ENCODE results near the gene SLC4A3. TPM values are rescaled to one million over a fixed set of nuclear protein-coding genes. Genes with fewer than 3 reads are reported as not detected.

Gene SLC4A3
- total RNA-seq, 1 experiment from 2014 or later: 11.6 TPM

DNA sequence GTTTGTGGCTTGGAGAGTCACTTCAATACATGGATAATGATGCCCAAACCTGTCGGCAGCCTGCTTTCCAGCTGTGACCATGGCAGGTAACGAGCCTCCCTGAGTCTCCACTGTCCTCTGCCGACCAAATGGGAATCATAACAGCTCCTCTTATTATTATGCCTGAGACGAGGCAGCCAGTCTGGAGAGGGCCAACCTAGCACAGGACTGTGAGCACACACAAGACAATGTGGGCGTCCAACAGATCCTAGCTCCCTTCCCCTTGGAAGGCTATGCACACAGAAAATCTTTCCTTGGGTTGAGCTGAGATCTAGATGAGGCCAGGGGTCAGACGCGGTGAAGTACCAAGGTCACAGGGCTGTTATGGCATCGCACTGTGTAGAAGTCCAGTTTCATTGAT, 890 bp upstream of the SLC4A3 start:
- Histone ChIP-seq H2AFZ (ENCODE audit: low read length) (no peak overlapping the region), H3K27me3 (ENCODE audit: low read length) (no peaks in the 10 kb centered on the region), H3K79me2 (ENCODE audit: low read length) (peaks cover 7% of the 10 kb centered on the region), H3K9me3 (ENCODE audit: low read length) (no peaks in the 10 kb centered on the region), H3K9ac (ENCODE audit: low read length) (no peak overlapping the region), H3K9me2 (replicated peaks; ENCODE audit: low read length) (no peaks in the 10 kb centered on the region), H3F3A (ENCODE audit: low read length, unreplicated experiment) (no peaks in the 10 kb centered on the region), H3K4me2 (ENCODE audit: low read length) (no peak overlapping the region), H4K20me1 (ENCODE audit: low read length) (no peaks in the 10 kb centered on the region), H3K36me3 (ENCODE audit: low read depth, low read length) (no peaks in the 10 kb centered on the region), H3K4me3 (ENCODE audit: low read length) (no peak overlapping the region), H3K4me1 (ENCODE audit: insufficient read depth, low read length) (peaks cover 5% of the 10 kb centered on the region; the same call in 1 of the 2 replicates), H3K27ac (ENCODE audit: low read length) (no peak overlapping the region)
- BruUV-seq (replicated peaks): TSS peak; percentile 62
- POLR2A ChIA-PET (ENCODE audit: unreplicated experiment): no interaction called here
- ATAC-seq (no peak), DNase-seq (no peak)
- TF ChIP-seq EZH2phosphoT487 (IDR thresholded peaks at IDR 0.05; ENCODE audit: borderline replicate concordance, low read length) (no peak), EZH2 (IDR thresholded peaks at IDR 0.05; ENCODE audit: low read length, unreplicated experiment) (no peak)
- TF ChIP-seq, protein P1, sequence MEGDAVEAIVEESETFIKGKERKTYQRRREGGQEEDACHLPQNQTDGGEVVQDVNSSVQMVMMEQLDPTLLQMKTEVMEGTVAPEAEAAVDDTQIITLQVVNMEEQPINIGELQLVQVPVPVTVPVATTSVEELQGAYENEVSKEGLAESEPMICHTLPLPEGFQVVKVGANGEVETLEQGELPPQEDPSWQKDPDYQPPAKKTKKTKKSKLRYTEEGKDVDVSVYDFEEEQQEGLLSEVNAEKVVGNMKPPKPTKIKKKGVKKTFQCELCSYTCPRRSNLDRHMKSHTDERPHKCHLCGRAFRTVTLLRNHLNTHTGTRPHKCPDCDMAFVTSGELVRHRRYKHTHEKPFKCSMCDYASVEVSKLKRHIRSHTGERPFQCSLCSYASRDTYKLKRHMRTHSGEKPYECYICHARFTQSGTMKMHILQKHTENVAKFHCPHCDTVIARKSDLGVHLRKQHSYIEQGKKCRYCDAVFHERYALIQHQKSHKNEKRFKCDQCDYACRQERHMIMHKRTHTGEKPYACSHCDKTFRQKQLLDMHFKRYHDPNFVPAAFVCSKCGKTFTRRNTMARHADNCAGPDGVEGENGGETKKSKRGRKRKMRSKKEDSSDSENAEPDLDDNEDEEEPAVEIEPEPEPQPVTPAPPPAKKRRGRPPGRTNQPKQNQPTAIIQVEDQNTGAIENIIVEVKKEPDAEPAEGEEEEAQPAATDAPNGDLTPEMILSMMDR (conservative IDR thresholded peaks at IDR 0.05; ENCODE audit: low read depth, low read length): no peak
- intact Hi-C loops (cut with micrococcal nuclease): no loop called here
- CTCF ChIA-PET: no interaction called here

DNA sequence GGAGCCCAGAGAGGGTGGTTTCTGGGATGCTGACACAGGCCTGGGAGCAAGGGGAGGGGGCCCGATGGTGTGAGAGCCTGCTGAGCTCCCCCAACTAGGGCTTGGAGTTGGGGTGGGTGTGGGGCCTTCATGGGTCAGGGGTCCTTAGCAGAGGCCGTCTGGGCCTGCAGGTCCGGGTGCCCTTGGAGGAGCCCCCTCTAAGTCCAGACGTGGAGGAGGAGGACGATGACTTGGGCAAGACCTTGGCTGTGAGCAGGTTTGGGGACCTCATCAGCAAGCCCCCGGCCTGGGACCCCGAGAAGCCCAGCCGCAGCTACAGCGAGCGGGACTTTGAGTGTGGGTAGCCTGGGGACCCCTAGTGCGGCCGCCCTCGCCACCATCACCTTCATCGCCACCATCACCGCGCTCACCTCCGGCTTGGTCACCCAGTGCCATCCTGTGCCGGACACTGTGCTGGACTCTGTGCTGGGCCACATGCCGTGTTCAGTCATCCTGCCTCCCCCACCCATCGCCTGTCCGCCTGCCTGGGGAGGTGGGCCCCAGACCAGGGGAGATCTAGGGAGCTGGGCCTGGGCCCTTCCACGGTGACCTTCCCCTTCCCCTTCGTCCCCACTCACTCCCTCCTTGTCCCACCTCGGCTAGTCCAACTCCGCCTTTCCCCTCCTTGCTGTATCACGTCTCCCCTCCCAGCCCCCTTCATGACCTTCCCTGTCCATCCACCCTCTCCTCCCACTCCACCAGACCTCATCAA, 980 bp downstream of the SLC4A3 start:
- Histone ChIP-seq H3K79me2 (ENCODE audit: low read length) (peaks cover 7% of the 10 kb centered on the region), H3K9me2 (replicated peaks; ENCODE audit: low read length) (no peaks in the 10 kb centered on the region), H3K27me3 (ENCODE audit: low read length) (no peaks in the 10 kb centered on the region), H3K9me3 (ENCODE audit: low read length) (no peaks in the 10 kb centered on the region), H3K27ac (ENCODE audit: low read length) (no peak overlapping the region), H3K4me1 (ENCODE audit: insufficient read depth, low read length) (peaks cover 5% of the 10 kb centered on the region; the same call in 1 of the 2 replicates), H3K36me3 (ENCODE audit: low read depth, low read length) (no peaks in the 10 kb centered on the region), H4K20me1 (ENCODE audit: low read length) (no peaks in the 10 kb centered on the region), H3F3A (ENCODE audit: low read length, unreplicated experiment) (no peaks in the 10 kb centered on the region), H3K9ac (ENCODE audit: low read length) (peak overlapping the region; percentile 61), H3K4me3 (ENCODE audit: low read length) (peak overlapping the region; percentile 82), H3K4me2 (ENCODE audit: low read length) (peak overlapping the region; percentile 93), H2AFZ (ENCODE audit: low read length) (peak overlapping the region; percentile 93)
- TF ChIP-seq EZH2phosphoT487 (IDR thresholded peaks at IDR 0.05; ENCODE audit: borderline replicate concordance, low read length) (no peak), EZH2 (IDR thresholded peaks at IDR 0.05; ENCODE audit: low read length, unreplicated experiment) (no peak)
- TF ChIP-seq, protein P1 (conservative IDR thresholded peaks at IDR 0.05; ENCODE audit: low read depth, low read length): no peak
- CTCF ChIA-PET: no interaction called here
- TSS peak; percentile 45 for BruUV-seq (replicated peaks)
- intact Hi-C loops (cut with micrococcal nuclease): no loop called here
- DNase-seq (no peak), ATAC-seq (peak; percentile 3; the same call in 1 of the 2 replicates)
- POLR2A ChIA-PET (ENCODE audit: unreplicated experiment): no interaction called here
